ENCODE results near the gene PCNP.

DNA sequence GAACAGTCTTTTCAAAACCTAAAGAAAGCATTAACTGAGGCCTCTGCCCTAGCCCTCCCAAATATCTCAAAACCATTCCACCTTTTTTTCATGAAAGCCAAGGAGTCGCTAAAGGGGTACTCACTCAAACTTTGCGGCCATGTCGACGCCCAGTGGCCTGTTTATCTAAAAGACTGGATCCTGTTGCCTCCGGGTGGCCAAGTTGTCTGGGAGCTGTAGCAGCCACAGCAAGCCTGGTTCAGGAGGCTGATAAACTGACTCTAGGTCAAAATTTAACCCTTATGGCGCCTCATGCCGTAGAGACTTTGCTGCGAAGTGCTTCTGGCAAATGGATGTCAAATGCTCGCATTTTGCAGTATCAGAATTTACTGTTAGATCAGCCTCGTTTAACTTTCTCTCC, 63.5 kb downstream of the PCNP start:
- TF ChIP-seq, protein P1, sequence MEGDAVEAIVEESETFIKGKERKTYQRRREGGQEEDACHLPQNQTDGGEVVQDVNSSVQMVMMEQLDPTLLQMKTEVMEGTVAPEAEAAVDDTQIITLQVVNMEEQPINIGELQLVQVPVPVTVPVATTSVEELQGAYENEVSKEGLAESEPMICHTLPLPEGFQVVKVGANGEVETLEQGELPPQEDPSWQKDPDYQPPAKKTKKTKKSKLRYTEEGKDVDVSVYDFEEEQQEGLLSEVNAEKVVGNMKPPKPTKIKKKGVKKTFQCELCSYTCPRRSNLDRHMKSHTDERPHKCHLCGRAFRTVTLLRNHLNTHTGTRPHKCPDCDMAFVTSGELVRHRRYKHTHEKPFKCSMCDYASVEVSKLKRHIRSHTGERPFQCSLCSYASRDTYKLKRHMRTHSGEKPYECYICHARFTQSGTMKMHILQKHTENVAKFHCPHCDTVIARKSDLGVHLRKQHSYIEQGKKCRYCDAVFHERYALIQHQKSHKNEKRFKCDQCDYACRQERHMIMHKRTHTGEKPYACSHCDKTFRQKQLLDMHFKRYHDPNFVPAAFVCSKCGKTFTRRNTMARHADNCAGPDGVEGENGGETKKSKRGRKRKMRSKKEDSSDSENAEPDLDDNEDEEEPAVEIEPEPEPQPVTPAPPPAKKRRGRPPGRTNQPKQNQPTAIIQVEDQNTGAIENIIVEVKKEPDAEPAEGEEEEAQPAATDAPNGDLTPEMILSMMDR (IDR thresholded peaks at IDR 0.05): no peak
- TF ChIP-seq POLR2A (IDR thresholded peaks at IDR 0.05): no peak
